GM23248 (cell line): ENCODE results near the gene AAMP.

Source experiments
- EZH2 ChIP-seq: fragments of 200-600 bp; sonication (generic); IDR thresholded peaks from 2 replicates; pipeline ENCODE4 v1.6.1; 2018; ENCODE audit warnings: antibody characterized with exemption, mild to moderate bottlenecking; ENCODE audit not compliant: insufficient read depth, poor library complexity, severe bottlenecking
- EZH2phosphoT487 ChIP-seq: fragments of 200-600 bp; sonication (generic); IDR thresholded peaks from 2 replicates; pipeline ENCODE4 v1.6.1; 2018; ENCODE audit warnings: antibody characterized with exemption, moderate library complexity, mild to moderate bottlenecking, low read depth; ENCODE audit not compliant: insufficient read depth

- TF ChIP-seq EZH2 = no peak
- TF ChIP-seq EZH2phosphoT487 = no peak
These were observed 26.9 kb upstream of the AAMP start for GRCh38 chr2:218296847-218297246.
